ENCODE data around the gene MRPL21. TPM values are rescaled to one million over a fixed set of nuclear protein-coding genes. Genes with fewer than 3 reads are reported as not detected.

Gene MRPL21
- total and polyA plus RNA-seq, 9 of the 15 experiments (the other 6 are each of a cell fraction or from before 2014, with no cell fraction given), result 196 to 618 (median 232) TPM

DNA sequence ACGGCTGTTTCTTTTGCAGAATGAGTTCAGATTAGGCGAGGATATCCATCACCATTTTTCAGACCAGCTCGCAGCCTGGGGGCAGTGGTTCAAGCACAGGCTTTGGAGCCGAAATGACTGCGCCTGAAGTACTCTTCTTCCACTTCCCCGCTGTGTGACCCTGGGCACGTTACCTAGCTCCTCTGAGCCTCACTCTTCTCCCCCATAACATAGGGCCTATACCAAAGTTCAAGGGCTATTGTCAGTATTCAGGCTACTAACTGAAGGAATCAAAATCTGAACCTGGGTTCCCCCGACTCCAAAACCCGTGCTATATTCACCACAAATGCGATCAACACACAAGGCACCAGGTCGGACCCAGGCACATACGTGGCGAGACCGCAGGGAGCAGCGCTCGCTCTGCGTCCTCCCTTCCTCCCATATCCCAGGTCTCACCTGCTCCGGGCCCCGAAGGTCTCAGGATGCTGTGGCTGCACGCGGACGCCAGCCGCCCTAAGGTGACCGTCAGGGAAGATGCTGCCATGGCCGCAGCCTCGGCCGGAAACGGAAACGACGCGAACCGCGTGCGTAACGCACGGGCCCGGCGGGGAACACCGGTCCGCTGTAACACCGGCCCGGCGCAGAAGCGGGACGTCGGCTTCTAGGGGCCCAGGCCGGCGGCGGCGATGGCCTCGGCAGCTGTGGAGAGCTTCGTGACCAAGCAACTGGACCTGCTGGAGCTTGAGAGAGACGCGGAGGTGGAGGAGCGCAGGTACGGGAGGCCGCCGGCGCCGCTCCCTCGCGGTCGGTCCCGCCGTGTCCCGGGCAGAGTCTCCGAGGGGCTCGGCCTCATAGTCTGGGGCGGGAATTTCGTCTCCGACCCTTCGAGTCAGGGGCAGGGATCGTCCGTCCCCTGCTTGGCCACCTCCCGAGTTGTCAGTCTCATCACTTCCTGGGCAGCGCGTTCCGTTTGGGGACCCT, at the start of gene MRPL21, which contains the start of gene IGHMBP2 (continued):
- TF ChIP-seq, protein P1, sequence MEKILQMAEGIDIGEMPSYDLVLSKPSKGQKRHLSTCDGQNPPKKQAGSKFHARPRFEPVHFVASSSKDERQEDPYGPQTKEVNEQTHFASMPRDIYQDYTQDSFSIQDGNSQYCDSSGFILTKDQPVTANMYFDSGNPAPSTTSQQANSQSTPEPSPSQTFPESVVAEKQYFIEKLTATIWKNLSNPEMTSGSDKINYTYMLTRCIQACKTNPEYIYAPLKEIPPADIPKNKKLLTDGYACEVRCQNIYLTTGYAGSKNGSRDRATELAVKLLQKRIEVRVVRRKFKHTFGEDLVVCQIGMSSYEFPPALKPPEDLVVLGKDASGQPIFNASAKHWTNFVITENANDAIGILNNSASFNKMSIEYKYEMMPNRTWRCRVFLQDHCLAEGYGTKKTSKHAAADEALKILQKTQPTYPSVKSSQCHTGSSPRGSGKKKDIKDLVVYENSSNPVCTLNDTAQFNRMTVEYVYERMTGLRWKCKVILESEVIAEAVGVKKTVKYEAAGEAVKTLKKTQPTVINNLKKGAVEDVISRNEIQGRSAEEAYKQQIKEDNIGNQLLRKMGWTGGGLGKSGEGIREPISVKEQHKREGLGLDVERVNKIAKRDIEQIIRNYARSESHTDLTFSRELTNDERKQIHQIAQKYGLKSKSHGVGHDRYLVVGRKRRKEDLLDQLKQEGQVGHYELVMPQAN (IDR thresholded peaks at IDR 0.05; ENCODE audit: borderline replicate concordance), result peak; percentile 93
- TF ChIP-seq TEAD4 (IDR thresholded peaks at IDR 0.05; ENCODE audit: low read length) (peak; percentile 13; the same call in 1 of the 2 replicates), TEAD4 (CRISPR knock-in tag; IDR thresholded peaks at IDR 0.05; ENCODE audit: borderline replicate concordance) (no peak), BHLHE40 (IDR thresholded peaks at IDR 0.05; ENCODE audit: low read length) (peak; percentile 74), EHMT2 (IDR thresholded peaks at IDR 0.05) (no peak), GATAD2A (IDR thresholded peaks at IDR 0.05) (no peak), ILK (tag; IDR thresholded peaks at IDR 0.05; ENCODE audit: borderline replicate concordance, low read depth) (no peak), SP1 (CRISPR knock-in tag; IDR thresholded peaks at IDR 0.05) (peak; percentile 93), MYC (IDR thresholded peaks at IDR 0.05; ENCODE audit: low read depth, low read length) (peak; percentile 97), MYC (CRISPR knock-in tag; IDR thresholded peaks at IDR 0.05; ENCODE audit: borderline replicate concordance, low read depth) (peak; percentile 93; the same call in 1 of the 2 replicates), ZNF57 (CRISPR knock-in tag; IDR thresholded peaks at IDR 0.05) (no peak), SRF (CRISPR knock-in tag; IDR thresholded peaks at IDR 0.05) (peak; percentile 53 to 67; a peak in 2 of 4 replicates), SMAD1 (IDR thresholded peaks at IDR 0.05; ENCODE audit: low read depth, low read length, partially characterized antibody) (peak; percentile 63), ZNF217 (CRISPR knock-in tag; IDR thresholded peaks at IDR 0.05) (no peak), ZNF780A (CRISPR knock-in tag; IDR thresholded peaks at IDR 0.05) (no peak), LCOR (CRISPR knock-in tag; IDR thresholded peaks at IDR 0.05) (peak; percentile 87)
- TF ChIP-seq, protein P2, sequence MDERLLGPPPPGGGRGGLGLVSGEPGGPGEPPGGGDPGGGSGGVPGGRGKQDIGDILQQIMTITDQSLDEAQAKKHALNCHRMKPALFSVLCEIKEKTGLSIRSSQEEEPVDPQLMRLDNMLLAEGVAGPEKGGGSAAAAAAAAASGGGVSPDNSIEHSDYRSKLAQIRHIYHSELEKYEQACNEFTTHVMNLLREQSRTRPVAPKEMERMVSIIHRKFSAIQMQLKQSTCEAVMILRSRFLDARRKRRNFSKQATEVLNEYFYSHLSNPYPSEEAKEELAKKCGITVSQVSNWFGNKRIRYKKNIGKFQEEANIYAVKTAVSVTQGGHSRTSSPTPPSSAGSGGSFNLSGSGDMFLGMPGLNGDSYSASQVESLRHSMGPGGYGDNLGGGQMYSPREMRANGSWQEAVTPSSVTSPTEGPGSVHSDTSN (CRISPR knock-in tag; IDR thresholded peaks at IDR 0.05; ENCODE audit: low read depth), result no peak
- TF ChIP-seq, protein P2 (tag; conservative IDR thresholded peaks at IDR 0.05; ENCODE audit: low read depth), result no peak
- TF ChIP-seq, protein P3, sequence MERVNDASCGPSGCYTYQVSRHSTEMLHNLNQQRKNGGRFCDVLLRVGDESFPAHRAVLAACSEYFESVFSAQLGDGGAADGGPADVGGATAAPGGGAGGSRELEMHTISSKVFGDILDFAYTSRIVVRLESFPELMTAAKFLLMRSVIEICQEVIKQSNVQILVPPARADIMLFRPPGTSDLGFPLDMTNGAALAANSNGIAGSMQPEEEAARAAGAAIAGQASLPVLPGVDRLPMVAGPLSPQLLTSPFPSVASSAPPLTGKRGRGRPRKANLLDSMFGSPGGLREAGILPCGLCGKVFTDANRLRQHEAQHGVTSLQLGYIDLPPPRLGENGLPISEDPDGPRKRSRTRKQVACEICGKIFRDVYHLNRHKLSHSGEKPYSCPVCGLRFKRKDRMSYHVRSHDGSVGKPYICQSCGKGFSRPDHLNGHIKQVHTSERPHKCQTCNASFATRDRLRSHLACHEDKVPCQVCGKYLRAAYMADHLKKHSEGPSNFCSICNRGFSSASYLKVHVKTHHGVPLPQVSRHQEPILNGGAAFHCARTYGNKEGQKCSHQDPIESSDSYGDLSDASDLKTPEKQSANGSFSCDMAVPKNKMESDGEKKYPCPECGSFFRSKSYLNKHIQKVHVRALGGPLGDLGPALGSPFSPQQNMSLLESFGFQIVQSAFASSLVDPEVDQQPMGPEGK (CRISPR knock-in tag; IDR thresholded peaks at IDR 0.05; ENCODE audit: borderline replicate concordance), result no peak
- TF ChIP-seq, protein P4, sequence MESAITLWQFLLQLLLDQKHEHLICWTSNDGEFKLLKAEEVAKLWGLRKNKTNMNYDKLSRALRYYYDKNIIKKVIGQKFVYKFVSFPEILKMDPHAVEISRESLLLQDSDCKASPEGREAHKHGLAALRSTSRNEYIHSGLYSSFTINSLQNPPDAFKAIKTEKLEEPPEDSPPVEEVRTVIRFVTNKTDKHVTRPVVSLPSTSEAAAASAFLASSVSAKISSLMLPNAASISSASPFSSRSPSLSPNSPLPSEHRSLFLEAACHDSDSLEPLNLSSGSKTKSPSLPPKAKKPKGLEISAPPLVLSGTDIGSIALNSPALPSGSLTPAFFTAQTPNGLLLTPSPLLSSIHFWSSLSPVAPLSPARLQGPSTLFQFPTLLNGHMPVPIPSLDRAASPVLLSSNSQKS (CRISPR knock-in tag; IDR thresholded peaks at IDR 0.05), result no peak

Data from K562 (cell line).